NB4 (cell line): ENCODE data around the gene CYTH1.

Experiments used
- DNase-seq: peaks from one replicate; pipeline ENCODE4 v3.0.0; 2010; ENCODE audit warnings: low read depth
- H3K4me3 ChIP-seq: one replicate; pipeline ENCODE4 v1.5.1; 2011; ENCODE audit warnings: mild to moderate bottlenecking, low read depth, low read length, moderate library complexity
- CTCF ChIP-seq: IDR thresholded peaks from one replicate; pipeline ENCODE4 v1.5.1; 2012; ENCODE audit warnings: low read depth, low read length
- MAX ChIP-seq: IDR thresholded peaks from 2 replicates; pipeline ENCODE4 v1.6.1; 2011; ENCODE audit warnings: low read depth, low read length
- MYC ChIP-seq: IDR thresholded peaks from 2 replicates; pipeline ENCODE4 v1.6.1; 2011; ENCODE audit warnings: low read depth, low read length
- POLR2A ChIP-seq: IDR thresholded peaks from 2 replicates; pipeline ENCODE4 v1.6.1; 2011; ENCODE audit warnings: mild to moderate bottlenecking; ENCODE audit not compliant: insufficient read length; ENCODE audit errors: extremely low read depth

CYTH1 gene

GRCh38 chr17:78641666-78642065 lies 140.4 kb downstream of the CYTH1 start:
- DNase-seq = no peak
- TF ChIP-seq CTCF = no peak
- no peak for TF ChIP-seq MYC
- TF ChIP-seq MAX = no peak
- TF ChIP-seq POLR2A = no peak
- no peak overlapping the region for H3K4me3 ChIP-seq

- TF ChIP-seq MYC (no peak), CTCF (no peak), MAX (no peak), POLR2A (no peak)
- DNase-seq = no peak
- no peak overlapping the region for H3K4me3 ChIP-seq
Measured at GRCh38 chr17:78641243-78641642, 140.8 kb downstream of the CYTH1 start.

DNA sequence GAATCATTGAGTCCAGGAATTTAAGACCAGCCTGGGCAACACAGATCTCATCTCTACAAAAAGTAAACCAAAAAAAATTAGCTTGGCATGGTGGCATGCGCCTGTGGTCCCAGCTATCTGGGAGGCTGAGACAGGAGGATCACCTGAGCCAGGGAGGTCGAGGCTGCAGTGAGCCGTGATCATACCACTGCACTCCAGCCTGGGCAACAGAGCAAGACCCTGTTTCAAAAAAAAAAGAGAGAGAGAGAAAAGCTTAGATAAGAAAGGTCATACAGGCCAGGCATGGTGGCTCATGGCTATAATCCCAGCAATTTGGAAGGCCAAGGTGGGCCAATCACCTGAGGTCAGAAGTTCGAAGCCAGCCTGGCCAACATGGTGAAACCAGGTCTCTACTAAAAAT lies 141.4 kb downstream of the CYTH1 start:
- DNase-seq = no peak
- TF ChIP-seq CTCF (no peak), MYC (no peak), MAX (no peak)
- no peak overlapping the region for H3K4me3 ChIP-seq

GRCh38 chr17:78637643-78638420 lies 144.2 kb downstream of the CYTH1 start:
- no peak for DNase-seq
- no peak overlapping the region for H3K4me3 ChIP-seq
- TF ChIP-seq CTCF = no peak
- no peak for TF ChIP-seq MAX
- TF ChIP-seq POLR2A = no peak
- TF ChIP-seq MYC = no peak

DNA sequence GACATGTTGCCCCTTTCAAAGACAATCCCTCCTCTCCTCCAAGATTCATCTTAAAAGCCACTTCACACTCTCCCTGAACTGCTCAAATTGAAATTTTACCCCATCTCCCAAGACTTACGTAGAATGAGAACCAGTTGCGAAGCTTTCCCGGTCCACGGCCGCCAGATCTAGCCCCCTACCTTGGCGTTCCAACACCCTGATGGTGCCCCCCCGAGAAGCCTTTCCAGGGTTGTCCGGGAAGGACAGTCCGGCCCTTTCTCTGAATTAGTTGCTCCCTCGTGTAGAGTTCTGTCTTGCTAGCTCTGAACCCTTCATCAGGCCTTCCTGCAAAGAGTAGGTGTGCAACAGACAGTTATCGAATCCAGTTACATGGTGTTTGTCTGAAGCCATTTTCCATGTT lies 144.9 kb downstream of the CYTH1 start:
- DNase-seq = no peak
- no peak overlapping the region for H3K4me3 ChIP-seq
- no peak for TF ChIP-seq CTCF
- TF ChIP-seq MAX = no peak
- TF ChIP-seq POLR2A = no peak
- TF ChIP-seq MYC = no peak

GRCh38 chr17:78634154-78634553 lies 147.9 kb downstream of the CYTH1 start:
- DNase-seq = no peak

More at GRCh38 chr17:78634154-78634553, 147.9 kb downstream of the CYTH1 start:
- no peak overlapping the region for H3K4me3 ChIP-seq
- no peak for TF ChIP-seq POLR2A
- no peak for TF ChIP-seq MYC
- no peak for TF ChIP-seq CTCF
- no peak for TF ChIP-seq MAX
